Measurements from ENCODE around the gene PCDHGA8.
A peak's percentile ranks its signal among the peaks of the same experiment; 100 is the strongest.
"Not testable (repeated sequence)": the region's sequence is repeated elsewhere in the genome, so short reads cannot be mapped to it uniquely, and the experiment has no call there.

The PCDHGA8 gene

GRCh38 chr5:141371572-141372475, 20.6 kb upstream of the PCDHGA8 start:
- 95 to 96% methylated on average over 69 of the region's 69 CpGs for WGBS, 2 experiments
- Histone ChIP-seq H3K9me3 (ENCODE audit: control insufficient read depth, low read length) (peaks cover 10% of the 10 kb centered on the region), H3K27me3 (ENCODE audit: control insufficient read depth, insufficient read depth, low read length, poor library complexity, severe bottlenecking) (no peaks in the 10 kb centered on the region), H3K4me3 (ENCODE audit: insufficient read depth, low read depth, low read length) (no peak overlapping the region), H3K36me3 (ENCODE audit: control insufficient read depth, insufficient read depth, low read length) (no peaks in the 10 kb centered on the region), H3K4me1 (ENCODE audit: control insufficient read depth, insufficient read depth, low read length) (no peaks in the 10 kb centered on the region), H3K27ac (ENCODE audit: insufficient read depth, low read depth, low read length, poor library complexity, severe bottlenecking) (no peak overlapping the region)

- Histone ChIP-seq H3K27ac (ENCODE audit: insufficient read depth, low read depth, low read length, poor library complexity, severe bottlenecking) (no peak within 1 kb of the TSS), H3K4me3 (ENCODE audit: insufficient read depth, low read depth, low read length) (no peak within 1 kb of the TSS), H3K9me3 (ENCODE audit: control insufficient read depth, low read length) (peaks cover 10% of the 10 kb centered on the region), H3K27me3 (ENCODE audit: control insufficient read depth, insufficient read depth, low read length, poor library complexity, severe bottlenecking) (no peaks in the 10 kb centered on the region), H3K4me1 (ENCODE audit: control insufficient read depth, insufficient read depth, low read length) (no peaks in the 10 kb centered on the region), H3K36me3 (ENCODE audit: control insufficient read depth, insufficient read depth, low read length) (no peaks in the 10 kb centered on the region)
- 94% methylated on average over 27 of the region's 27 CpGs for WGBS, 2 experiments
These were observed 18.6 kb upstream of the PCDHGA8 start, which contains the start of gene PCDHGA6 for GRCh38 chr5:141373673-141374317. Gene PCDHGA6, plus strand, starts transcription at chr5:141373891. Its CDS starts 193 bp downstream, at chr5:141374084.

DNA sequence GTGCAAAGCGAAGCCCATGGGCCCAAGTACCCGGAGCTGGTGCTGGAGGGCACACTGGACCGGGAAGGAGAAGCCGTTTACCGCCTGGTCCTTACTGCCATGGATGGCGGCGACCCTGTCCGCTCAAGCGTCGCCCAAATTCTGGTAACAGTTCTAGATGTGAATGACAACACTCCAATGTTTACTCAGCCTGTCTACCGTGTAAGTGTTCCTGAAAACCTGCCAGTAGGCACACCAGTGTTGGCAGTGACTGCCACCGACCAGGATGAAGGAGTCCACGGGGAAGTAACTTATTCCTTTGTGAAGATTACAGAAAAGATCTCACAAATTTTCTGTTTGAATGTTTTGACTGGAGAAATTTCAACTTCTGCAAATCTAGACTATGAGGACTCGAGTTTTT, 17.8 kb upstream of the PCDHGA8 start:
- 94 to 96% methylated on average over 14 of the region's 14 CpGs for WGBS, 2 experiments
- Histone ChIP-seq H3K36me3 (ENCODE audit: control insufficient read depth, insufficient read depth, low read length) (no peaks in the 10 kb centered on the region), H3K9me3 (ENCODE audit: control insufficient read depth, low read length) (peaks cover 10% of the 10 kb centered on the region), H3K27me3 (ENCODE audit: control insufficient read depth, insufficient read depth, low read length, poor library complexity, severe bottlenecking) (no peaks in the 10 kb centered on the region), H3K4me3 (ENCODE audit: insufficient read depth, low read depth, low read length) (no peak overlapping the region), H3K27ac (ENCODE audit: insufficient read depth, low read depth, low read length, poor library complexity, severe bottlenecking) (no peak overlapping the region), H3K4me1 (ENCODE audit: control insufficient read depth, insufficient read depth, low read length) (no peaks in the 10 kb centered on the region)

- H3K9me3 ChIP-seq (ENCODE audit: control insufficient read depth, low read length); H3K36me3 ChIP-seq (ENCODE audit: control insufficient read depth, insufficient read depth, low read length); H3K27ac ChIP-seq (ENCODE audit: insufficient read depth, low read depth, low read length, poor library complexity, severe bottlenecking); H3K4me3 ChIP-seq (ENCODE audit: insufficient read depth, low read depth, low read length); H3K4me1 ChIP-seq (ENCODE audit: control insufficient read depth, insufficient read depth, low read length); H3K27me3 ChIP-seq (ENCODE audit: control insufficient read depth, insufficient read depth, low read length, poor library complexity, severe bottlenecking): not testable (repeated sequence)
- 94 to 96% methylated on average over 36 of the region's 48 CpGs for WGBS, 2 experiments
These were observed 16.8 kb upstream of the PCDHGA8 start for GRCh38 chr5:141375444-141376155.

- H3K27ac ChIP-seq (ENCODE audit: insufficient read depth, low read depth, low read length, poor library complexity, severe bottlenecking), result no peak within 1 kb of the TSS
- no peaks in the 10 kb centered on the region for H3K4me1 ChIP-seq (ENCODE audit: control insufficient read depth, insufficient read depth, low read length)
- H3K36me3 ChIP-seq (ENCODE audit: control insufficient read depth, insufficient read depth, low read length), result no peaks in the 10 kb centered on the region
- peaks cover 2% of the 10 kb centered on the region for H3K9me3 ChIP-seq (ENCODE audit: control insufficient read depth, low read length)
- WGBS, 2 experiments, result 94 to 95% methylated on average over 37 of the region's 37 CpGs
- no peak within 1 kb of the TSS for H3K4me3 ChIP-seq (ENCODE audit: insufficient read depth, low read depth, low read length)
- H3K27me3 ChIP-seq (ENCODE audit: control insufficient read depth, insufficient read depth, low read length, poor library complexity, severe bottlenecking), result no peaks in the 10 kb centered on the region
These were observed 9.8 kb upstream of the PCDHGA8 start, which contains the start of gene PCDHGA7 for GRCh38 chr5:141382469-141383294. Gene PCDHGA7, plus strand, starts transcription at chr5:141382742. Its CDS starts 158 bp downstream, at chr5:141382900.

- H3K4me3 ChIP-seq (ENCODE audit: insufficient read depth, low read depth, low read length), result no peak overlapping the region
- no peak overlapping the region for H3K27ac ChIP-seq (ENCODE audit: insufficient read depth, low read depth, low read length, poor library complexity, severe bottlenecking)
- H3K36me3 ChIP-seq (ENCODE audit: control insufficient read depth, insufficient read depth, low read length), result no peaks in the 10 kb centered on the region
- peaks cover 3% of the 10 kb centered on the region for H3K9me3 ChIP-seq (ENCODE audit: control insufficient read depth, low read length)
- 94 to 96% methylated on average over 21 of the region's 21 CpGs for WGBS, 2 experiments
- H3K27me3 ChIP-seq (ENCODE audit: control insufficient read depth, insufficient read depth, low read length, poor library complexity, severe bottlenecking), result no peaks in the 10 kb centered on the region
- no peaks in the 10 kb centered on the region for H3K4me1 ChIP-seq (ENCODE audit: control insufficient read depth, insufficient read depth, low read length)
These were observed 9.1 kb upstream of the PCDHGA8 start for GRCh38 chr5:141383345-141383744.

GRCh38 chr5:141384471-141385267, 7.8 kb upstream of the PCDHGA8 start:
- Histone ChIP-seq H3K9me3 (ENCODE audit: control insufficient read depth, low read length) (peaks cover 7% of the 10 kb centered on the region), H3K27ac (ENCODE audit: insufficient read depth, low read depth, low read length, poor library complexity, severe bottlenecking) (no peak overlapping the region), H3K4me1 (ENCODE audit: control insufficient read depth, insufficient read depth, low read length) (no peaks in the 10 kb centered on the region), H3K27me3 (ENCODE audit: control insufficient read depth, insufficient read depth, low read length, poor library complexity, severe bottlenecking) (no peaks in the 10 kb centered on the region), H3K36me3 (ENCODE audit: control insufficient read depth, insufficient read depth, low read length) (no peaks in the 10 kb centered on the region), H3K4me3 (ENCODE audit: insufficient read depth, low read depth, low read length) (no peak overlapping the region)
- 94 to 96% methylated on average over 43 of the region's 43 CpGs for WGBS, 2 experiments

DNA sequence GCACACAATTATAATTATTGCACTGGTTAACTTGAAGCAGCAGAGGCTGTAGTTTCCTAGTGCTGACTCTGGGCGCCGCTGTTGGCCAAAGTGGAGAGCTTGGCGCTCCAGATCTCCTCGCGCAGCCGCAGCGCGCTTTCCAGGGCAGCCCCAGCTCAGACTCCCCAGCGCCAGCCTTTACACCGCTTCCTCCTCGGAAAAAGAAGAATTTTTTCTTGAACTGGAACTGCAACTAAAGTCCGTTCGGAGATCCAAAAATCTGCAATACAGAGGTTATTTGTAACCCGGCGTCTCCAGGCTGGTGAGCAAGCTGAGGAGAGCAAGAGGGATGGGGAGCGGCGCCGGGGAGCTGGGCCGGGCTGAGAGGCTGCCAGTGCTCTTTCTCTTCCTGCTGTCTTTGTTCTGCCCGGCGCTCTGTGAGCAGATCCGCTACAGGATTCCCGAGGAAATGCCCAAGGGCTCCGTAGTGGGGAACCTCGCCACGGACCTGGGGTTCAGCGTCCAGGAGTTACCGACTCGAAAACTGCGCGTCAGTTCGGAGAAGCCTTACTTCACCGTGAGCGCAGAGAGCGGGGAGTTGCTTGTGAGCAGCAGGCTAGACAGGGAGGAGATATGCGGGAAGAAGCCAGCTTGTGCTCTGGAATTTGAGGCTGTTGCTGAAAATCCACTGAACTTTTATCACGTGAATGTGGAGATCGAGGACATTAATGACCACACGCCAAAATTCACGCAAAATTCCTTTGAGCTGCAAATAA, 4.7 kb upstream of the PCDHGA8 start, which contains the start of gene PCDHGB4:
Gene PCDHGB4, plus strand, starts transcription at position 142 of the 755 bp plus-strand sequence. Its CDS starts 187 bp downstream, at position 329.
- not testable (repeated sequence) for H3K27ac ChIP-seq (ENCODE audit: insufficient read depth, low read depth, low read length, poor library complexity, severe bottlenecking); H3K9me3 ChIP-seq (ENCODE audit: control insufficient read depth, low read length); H3K27me3 ChIP-seq (ENCODE audit: control insufficient read depth, insufficient read depth, low read length, poor library complexity, severe bottlenecking); H3K36me3 ChIP-seq (ENCODE audit: control insufficient read depth, insufficient read depth, low read length); H3K4me1 ChIP-seq (ENCODE audit: control insufficient read depth, insufficient read depth, low read length)
- peak within 1 kb of the TSS; percentile 23 for H3K4me3 ChIP-seq (ENCODE audit: insufficient read depth, low read depth, low read length)
- 65 to 71% methylated on average over 17 of the region's 40 CpGs for WGBS, 2 experiments

Data from ectodermal cell (in vitro differentiated cells).